Measurements from ENCODE around the gene SHB.

The SHB gene

DNA sequence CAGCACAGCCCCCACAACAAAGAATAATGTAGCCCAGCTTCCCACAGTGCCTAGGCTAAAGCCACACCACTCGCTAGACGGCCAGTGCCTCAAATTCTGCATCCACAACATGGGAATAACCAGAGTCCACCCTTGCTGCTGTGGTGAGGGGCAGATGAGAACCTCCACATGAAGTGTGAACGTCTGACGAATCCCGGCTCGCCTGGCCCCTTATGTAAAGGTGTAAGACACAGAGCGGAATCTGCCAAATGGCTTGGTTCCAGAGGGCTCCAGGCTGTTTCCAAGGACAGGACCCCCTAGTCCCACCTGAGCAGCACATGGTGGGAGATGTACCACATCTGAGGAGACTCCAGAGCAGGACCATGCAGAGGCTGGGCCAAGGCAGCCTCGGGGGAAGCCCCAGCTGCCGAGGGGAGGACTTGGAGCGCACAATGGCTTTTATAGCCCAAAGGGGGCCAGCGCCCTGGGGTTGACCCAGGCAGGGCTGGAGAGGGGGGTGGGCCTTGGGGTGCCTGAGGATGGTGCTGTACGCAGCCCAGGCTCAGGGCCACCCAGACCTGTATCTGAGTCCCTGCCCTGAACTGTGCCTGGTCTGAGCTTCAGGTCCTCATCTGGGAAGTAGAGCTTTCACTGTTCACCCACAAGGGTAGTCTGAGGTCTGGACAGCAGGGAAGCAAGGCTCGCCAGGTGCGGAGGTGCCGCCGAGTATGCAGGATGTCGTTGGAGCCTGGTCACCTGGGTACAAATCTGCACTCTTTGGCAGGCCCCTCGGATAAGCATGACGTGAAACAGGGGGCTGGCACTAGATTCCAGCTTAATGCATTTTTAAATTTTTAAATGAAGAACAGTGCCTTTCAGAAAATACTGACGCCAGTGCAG lies 140.2 kb downstream of the SHB start:
- Mint-ChIP-seq H3K36me3 (no peaks in the 10 kb centered on the region), H3K27me3 (no peaks in the 10 kb centered on the region), H3K9me3 (no peaks in the 10 kb centered on the region), H3K4me1 (no peaks in the 10 kb centered on the region), H3K4me3 (no peak overlapping the region), H3K27ac (no peak overlapping the region)

DNA sequence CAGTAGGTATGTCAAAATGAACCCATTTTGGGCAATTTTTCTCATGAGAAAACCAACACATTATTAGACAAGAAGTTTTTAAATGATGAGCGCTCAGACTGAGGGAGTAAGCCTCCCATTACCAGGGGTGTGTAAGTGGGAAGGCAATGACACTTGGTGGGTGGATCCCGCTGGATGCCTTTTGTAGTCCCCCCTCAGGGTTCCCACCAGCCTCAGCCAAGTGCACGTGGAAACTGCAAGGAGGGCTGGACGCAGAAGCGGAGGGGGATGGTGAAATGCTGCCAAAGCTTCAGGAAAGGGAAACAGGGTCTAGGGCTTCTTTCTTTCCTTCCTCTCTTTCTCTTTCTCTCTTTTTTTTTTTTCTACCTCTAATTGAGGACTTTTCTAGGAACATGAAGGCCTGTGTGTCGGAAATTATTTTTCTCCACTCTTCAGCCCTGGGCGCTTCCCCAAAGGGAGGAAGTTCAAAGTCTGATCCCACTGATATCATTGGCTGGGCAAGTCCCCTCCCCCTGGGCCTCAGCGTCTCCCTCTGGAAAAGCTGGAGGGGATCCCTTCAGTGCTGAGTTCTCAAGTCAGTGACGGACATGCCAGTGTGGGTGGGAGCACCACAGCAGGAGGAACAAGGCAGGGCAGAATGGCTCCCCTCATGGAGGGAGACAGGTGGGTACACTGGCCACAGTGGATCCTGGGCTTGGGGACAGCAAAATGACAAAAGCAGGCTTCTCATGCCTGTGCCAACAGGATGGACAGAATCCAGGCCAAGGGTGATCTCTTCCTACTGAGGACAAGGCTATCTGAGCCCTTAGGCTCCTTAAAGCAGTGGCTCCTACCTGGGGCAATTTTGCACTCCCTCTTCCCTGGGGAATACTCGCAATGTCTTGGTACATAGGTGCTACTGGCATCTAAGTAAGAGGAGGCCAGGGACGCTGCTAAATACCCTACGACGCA lies 141.2 kb downstream of the SHB start:
- Mint-ChIP-seq H3K9me3 (no peaks in the 10 kb centered on the region), H3K27ac (no peak overlapping the region), H3K4me1 (no peaks in the 10 kb centered on the region), H3K4me3 (no peak overlapping the region), H3K36me3 (no peaks in the 10 kb centered on the region), H3K27me3 (no peaks in the 10 kb centered on the region)

DNA sequence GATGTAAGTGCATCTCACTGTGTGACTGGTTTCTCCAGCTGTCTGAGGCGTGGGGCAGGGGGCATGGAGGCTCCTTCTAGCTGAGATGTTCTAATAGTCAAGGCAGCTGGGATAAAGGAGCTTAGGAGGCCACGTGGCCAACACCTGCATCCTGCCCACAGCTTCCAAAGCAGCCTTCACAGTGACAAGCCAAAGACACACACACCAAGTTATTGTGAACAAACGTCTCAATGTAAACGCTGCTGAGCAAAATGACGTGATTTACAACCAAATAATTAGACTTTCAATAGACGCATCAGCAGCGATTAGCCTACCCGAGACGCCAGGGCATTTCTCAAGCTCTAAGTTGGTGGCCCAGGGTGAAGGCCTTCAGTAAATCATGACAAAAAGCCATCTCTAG lies 141.9 kb downstream of the SHB start:
- Mint-ChIP-seq H3K4me3 (no peak overlapping the region), H3K9me3 (no peaks in the 10 kb centered on the region), H3K27me3 (no peaks in the 10 kb centered on the region), H3K27ac (no peak overlapping the region), H3K4me1 (no peaks in the 10 kb centered on the region), H3K36me3 (no peaks in the 10 kb centered on the region)

DNA sequence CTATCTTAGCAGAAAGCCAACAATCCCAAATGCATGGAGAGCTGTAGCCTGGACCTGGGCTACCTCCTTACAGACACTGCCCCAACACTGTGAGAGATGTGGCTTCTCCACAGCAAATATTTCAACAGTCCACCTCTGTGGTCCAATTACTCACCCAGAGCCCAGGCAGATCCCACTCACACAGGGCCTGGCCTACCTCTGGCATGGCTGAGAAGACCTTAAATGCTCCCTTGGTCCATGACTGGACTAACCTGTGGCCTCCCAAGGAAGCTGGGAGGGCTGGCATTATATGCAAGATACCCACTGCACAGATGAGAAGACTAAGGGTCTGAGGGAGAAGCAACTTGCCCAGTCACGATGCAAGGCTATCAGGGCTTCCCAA lies 142.3 kb downstream of the SHB start:
- Mint-ChIP-seq H3K4me1 (no peaks in the 10 kb centered on the region), H3K4me3 (no peak overlapping the region), H3K36me3 (no peaks in the 10 kb centered on the region), H3K27me3 (no peaks in the 10 kb centered on the region), H3K9me3 (no peaks in the 10 kb centered on the region), H3K27ac (no peak overlapping the region)

DNA sequence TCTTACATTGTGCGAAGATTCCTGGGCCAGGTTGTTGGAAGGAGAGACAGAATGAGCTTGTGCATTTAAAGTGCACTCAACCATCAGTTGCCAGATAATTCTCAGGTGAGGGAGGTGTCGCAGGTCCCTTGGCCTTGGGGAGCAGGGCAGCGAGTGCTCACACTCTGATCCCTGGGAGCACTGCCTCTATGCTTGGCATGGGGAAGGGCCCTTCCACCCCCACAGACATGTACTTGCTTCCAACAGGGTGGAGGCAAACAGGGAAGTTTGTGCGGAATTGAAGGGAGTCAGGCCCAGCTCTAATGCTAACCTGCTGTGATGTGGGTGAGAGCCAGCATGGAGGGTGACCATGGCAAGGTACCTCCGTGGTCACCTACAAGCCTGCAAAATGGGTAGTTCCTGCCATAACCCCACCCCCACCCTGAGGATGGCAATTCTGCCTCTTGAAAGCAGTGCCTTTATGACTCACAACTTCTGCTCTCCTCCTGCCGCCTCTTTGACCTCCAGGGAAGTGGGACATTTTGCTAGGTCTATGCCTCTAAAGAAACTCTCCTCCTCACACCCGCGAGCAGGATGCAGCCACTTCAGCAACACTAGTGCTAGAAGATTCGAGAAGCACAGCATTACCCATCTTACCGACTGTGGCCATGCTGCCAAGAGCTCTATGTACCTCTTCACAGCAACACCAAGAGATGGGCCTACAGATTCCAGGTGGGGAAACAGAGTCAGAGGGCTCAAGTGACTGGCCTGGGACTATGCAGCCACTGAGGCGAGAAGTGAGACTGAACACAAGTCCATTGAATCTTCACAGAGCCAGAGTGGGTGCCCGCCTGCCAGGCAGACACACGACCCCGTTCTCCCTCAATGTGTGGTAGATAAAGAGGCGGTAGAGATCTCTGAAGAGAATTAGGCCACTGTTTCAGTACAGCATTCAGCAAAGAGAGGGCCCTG lies 143.0 kb downstream of the SHB start:
- no peak overlapping the region for H3K4me3 Mint-ChIP-seq
- H3K36me3 Mint-ChIP-seq: no peaks in the 10 kb centered on the region
- H3K27ac Mint-ChIP-seq: no peak overlapping the region
- H3K9me3 Mint-ChIP-seq: no peaks in the 10 kb centered on the region
- H3K27me3 Mint-ChIP-seq: no peaks in the 10 kb centered on the region
- no peaks in the 10 kb centered on the region for H3K4me1 Mint-ChIP-seq

DNA sequence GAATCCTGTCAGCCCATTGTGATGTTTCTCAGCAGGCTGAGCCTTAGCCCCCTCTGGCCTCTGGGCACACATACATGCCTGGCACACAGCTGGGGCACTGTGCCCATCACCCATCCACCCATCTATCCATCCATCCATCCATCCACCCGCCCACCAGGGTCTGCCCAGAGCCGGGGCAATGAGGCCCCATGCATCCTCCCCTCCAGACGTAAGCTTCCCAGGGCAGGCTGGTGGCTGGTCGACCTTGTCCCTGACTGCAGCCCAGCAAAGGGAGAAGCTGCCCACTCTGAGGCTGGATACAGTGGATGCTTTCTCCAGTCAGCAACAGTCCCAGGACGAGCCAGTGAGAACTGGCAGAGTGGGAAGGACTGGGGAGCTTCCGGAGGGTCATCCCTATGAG lies 144.0 kb downstream of the SHB start:
- H3K9me3 Mint-ChIP-seq: no peaks in the 10 kb centered on the region
- no peaks in the 10 kb centered on the region for H3K27me3 Mint-ChIP-seq
- H3K4me1 Mint-ChIP-seq: no peaks in the 10 kb centered on the region
- H3K36me3 Mint-ChIP-seq: no peaks in the 10 kb centered on the region
- H3K4me3 Mint-ChIP-seq: no peak overlapping the region
- H3K27ac Mint-ChIP-seq: no peak overlapping the region

DNA sequence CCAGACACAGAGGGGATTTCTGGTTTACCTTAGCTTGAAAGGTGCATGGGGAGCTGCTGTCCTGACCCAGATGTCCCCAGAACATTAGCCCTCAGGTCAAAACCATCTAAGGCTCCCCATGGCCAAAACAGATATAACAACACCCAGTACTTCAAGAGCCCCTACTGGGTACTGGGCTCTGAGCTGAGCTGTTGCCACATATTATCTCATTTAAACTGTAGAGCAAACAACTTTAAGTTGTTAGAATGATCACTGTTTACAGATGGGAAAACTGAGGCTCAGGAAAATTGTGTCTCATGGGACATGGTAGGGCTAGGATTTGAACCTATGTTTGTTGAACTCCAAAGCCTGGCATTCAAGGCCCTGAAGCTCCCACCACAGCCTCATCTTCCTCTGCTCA lies 144.5 kb downstream of the SHB start:
- H3K27me3 Mint-ChIP-seq: no peaks in the 10 kb centered on the region
- no peaks in the 10 kb centered on the region for H3K4me1 Mint-ChIP-seq
- H3K27ac Mint-ChIP-seq: no peak overlapping the region
- no peak overlapping the region for H3K4me3 Mint-ChIP-seq
- no peaks in the 10 kb centered on the region for H3K9me3 Mint-ChIP-seq
- H3K36me3 Mint-ChIP-seq: no peaks in the 10 kb centered on the region

DNA sequence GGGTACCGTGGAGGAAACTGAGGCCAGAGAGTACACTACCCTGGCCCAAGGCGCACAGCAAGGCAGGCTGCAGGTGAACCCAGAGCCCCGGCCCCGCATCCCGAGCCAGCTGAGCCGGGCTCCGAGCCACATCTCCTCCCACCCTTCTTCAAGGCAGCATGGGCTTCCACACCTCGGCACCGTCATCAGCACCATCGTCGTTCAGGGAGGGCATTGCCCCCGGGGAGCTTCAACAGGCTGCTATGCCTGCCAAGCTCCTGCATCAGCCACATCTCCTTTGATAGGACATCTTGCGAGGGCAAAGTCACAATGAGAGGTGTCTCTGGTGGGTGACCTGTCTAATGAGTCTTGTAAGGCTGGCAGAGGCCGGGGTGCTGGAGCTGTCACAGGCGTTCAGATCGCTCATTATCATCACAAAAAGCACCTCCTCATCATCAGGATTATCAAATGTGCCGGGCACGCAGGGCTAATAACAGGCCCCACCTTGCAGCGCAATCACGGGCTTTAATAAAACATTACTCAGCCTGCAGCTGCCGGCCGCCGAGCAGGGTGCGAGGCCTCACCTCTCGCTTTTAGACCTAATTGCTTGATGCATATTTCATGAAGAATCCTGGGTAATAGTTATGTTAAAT lies 145.1 kb downstream of the SHB start:
- no peaks in the 10 kb centered on the region for H3K9me3 Mint-ChIP-seq
- no peaks in the 10 kb centered on the region for H3K27me3 Mint-ChIP-seq
- no peaks in the 10 kb centered on the region for H3K36me3 Mint-ChIP-seq
- H3K4me1 Mint-ChIP-seq: no peaks in the 10 kb centered on the region
- H3K4me3 Mint-ChIP-seq: no peak overlapping the region
- H3K27ac Mint-ChIP-seq: no peak overlapping the region

DNA sequence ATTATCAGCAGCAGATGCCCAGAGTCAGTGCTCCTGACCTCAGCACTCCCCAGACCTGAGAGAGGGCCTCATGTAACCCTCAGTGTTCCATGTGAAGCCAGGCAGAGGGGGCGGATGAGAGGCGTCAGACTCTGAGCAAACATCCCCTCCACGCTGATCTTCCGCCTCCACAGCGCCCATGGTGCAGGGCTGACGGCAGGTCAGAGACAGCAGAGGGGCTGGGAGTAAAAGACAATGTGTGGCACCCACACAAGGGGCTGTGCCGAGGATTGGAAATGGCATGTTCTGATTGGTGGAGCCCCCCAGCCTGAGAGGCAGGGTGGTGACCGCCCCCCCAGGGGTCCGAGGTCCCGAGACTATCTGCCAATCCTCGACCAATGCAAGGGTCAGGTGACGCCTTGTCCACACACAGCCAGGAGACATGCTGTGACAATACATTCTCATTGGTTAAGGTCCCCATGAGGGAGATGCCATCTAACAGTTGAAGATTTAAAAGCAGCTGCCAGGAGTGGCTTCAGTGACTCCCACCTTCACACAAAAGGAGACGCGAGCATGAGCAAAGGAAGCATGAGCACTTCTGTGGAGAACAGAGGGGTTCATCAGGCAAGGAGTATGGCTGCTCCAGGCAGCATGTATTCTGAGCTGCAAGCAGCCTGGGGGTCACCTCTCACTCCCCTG lies 145.8 kb downstream of the SHB start:
- no peak overlapping the region for H3K27ac Mint-ChIP-seq
- no peaks in the 10 kb centered on the region for H3K4me1 Mint-ChIP-seq
- H3K36me3 Mint-ChIP-seq: no peaks in the 10 kb centered on the region

DNA sequence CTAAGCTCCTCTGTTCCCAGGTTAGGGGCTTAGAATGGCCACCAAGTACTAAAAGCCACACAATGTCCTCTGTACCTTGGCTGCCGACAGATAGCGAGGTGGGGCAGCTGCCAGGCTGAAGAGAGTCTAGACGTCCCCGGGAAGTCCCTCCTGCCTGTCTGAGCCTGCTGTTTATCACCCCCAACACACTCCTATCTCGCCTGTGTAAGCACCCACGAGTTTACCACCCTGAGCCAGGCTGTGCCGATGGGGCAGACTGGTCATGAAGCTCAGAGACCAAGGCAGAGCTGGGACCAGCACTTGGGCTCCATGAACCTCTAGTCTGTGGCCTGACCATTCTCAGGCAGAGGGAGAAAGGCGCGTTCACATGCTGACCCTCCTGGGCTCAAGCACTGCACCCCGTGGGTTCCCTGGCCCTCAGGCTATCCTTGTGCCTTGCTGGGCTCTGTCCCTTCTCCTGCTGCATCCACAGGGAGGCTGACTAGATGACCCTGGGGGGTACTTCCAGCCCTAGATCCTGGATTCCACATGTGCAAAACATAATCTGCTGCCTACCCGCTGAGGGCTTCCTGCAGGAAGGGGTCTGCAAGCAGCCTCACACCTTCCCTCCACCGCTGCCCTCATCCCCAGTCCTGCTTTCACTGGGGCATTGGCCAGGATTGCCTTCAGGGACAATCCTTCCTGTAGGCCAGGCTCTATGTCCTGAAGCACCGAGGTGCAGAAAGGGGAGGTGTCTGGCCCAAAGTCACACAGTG lies 146.5 kb downstream of the SHB start:
- H3K36me3 Mint-ChIP-seq: no peaks in the 10 kb centered on the region
- no peaks in the 10 kb centered on the region for H3K27me3 Mint-ChIP-seq
- no peaks in the 10 kb centered on the region for H3K9me3 Mint-ChIP-seq
- H3K4me1 Mint-ChIP-seq: no peaks in the 10 kb centered on the region
- no peak overlapping the region for H3K27ac Mint-ChIP-seq
- no peak overlapping the region for H3K4me3 Mint-ChIP-seq

More for the DNA sequence above, 145.8 kb downstream of the SHB start:
- H3K9me3 Mint-ChIP-seq: no peaks in the 10 kb centered on the region
- no peaks in the 10 kb centered on the region for H3K27me3 Mint-ChIP-seq
- no peak overlapping the region for H3K4me3 Mint-ChIP-seq

DNA sequence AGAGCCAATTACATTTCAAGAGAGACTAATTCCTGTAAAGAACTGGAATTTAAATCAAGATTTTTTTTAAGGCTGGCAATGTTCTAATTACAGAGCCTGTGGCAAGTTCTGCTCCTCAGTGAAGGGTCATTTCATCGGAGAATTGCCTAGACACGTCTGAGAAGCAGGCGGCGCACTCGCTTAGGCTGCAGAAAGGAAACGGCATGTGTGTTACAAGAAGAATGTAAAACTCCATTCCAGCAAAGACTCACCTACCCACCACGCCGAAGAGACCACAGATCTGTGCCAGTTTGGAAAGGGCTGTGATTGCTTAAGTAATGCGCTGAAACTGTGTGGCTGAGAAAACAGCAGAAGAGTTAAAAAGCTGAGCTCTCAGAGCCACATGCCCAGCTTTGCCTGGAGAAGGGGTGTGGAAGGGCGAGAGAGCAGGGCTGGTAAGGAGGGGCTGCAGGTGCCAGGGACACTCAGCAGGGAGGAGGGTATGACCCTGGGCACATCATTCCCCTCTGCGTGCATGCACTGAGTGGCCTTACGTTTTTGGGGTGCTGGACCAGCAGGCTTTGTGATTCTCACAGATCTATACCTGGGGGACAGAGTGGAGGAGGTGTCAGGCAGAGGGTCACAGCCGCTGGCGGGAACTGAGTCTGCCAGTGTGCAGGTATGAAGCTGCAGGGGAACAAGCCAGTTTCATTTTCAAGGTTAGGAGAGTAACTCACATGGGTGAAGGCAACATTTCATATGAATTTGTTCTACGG lies 147.3 kb downstream of the SHB start:
- H3K36me3 Mint-ChIP-seq: no peaks in the 10 kb centered on the region
- no peak overlapping the region for H3K27ac Mint-ChIP-seq
- H3K4me1 Mint-ChIP-seq: no peaks in the 10 kb centered on the region
- no peaks in the 10 kb centered on the region for H3K9me3 Mint-ChIP-seq
- H3K4me3 Mint-ChIP-seq: no peak overlapping the region
- H3K27me3 Mint-ChIP-seq: no peaks in the 10 kb centered on the region

DNA sequence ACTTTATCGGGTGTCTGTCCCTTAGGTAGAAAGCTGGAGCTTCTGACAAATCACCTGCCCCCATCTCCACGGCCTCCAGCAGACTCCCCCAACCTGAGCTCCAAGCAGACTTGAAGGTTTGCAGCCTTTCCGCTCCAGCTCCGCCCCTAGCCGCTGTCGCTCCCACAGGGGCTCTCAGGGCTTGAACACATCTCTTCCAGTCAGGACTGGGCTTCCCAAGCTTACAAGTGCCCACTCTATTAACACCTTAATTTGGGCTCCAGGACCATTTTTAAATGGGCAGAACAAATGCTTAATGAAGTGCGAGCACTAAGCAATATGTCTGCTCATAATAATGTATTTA lies 147.9 kb downstream of the SHB start:
- Mint-ChIP-seq H3K27ac (no peak overlapping the region), H3K4me3 (no peak overlapping the region), H3K9me3 (no peaks in the 10 kb centered on the region), H3K36me3 (no peaks in the 10 kb centered on the region), H3K4me1 (no peaks in the 10 kb centered on the region), H3K27me3 (no peaks in the 10 kb centered on the region)

DNA sequence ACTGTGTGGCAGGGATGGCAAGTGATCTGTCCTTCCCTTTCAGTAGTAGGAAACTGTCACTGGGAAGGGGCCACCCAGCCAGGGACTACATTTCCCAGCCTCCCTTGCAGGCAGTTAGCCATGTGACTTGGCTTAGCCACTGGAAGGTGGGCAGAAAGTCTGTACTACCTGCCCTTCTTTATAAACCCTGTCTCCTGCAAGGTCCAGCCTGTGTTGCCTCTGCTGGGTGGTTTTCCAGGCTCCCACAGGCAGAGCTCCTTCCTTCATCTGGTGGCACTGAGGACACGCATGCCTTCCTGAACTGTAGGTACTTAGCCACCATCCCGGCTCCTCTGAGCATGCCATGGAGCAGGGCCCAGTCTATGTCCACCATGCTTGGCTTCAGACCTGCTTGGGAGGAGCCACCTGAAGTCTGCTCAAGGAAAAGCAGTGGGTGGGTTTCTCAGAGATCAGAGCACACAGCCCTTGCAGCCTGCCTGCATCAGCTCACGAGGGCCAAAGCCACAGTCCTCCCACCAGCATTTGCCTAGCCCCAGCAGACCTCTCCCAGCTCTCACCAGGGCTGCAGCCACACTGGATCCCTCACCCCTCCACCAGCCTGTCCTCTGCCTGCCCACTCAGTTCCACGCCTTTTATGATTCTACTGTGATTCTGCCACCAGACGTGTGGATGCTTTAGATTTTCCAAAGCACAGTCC lies 148.4 kb downstream of the SHB start:
- Mint-ChIP-seq H3K4me3 (no peak overlapping the region), H3K9me3 (no peaks in the 10 kb centered on the region), H3K27me3 (no peaks in the 10 kb centered on the region), H3K36me3 (no peaks in the 10 kb centered on the region), H3K4me1 (no peaks in the 10 kb centered on the region), H3K27ac (no peak overlapping the region)
